Neuronal stem cell (in vitro differentiated cells): ENCODE results near the gene ELMO1. TPM values are rescaled to one million over a fixed set of nuclear protein-coding genes. Genes with fewer than 3 reads are reported as not detected.

Experiments
- DNase-seq: peaks from one replicate; pipeline ENCODE4 v3.0.0-alpha.2; 2013; ENCODE audit warnings: low spot score
- H2AFZ ChIP-seq: one replicate; pipeline ENCODE4 v1.6.1; 2013; ENCODE audit warnings: mild to moderate bottlenecking, low read length, inconsistent platforms
- H2AK5ac ChIP-seq: 2 replicates; pipeline ENCODE4 v1.6.1; 2013; ENCODE audit warnings: low read depth, mild to moderate bottlenecking, inconsistent platforms, low read length, moderate library complexity, mixed read lengths
- H2BK120ac ChIP-seq: 2 replicates; pipeline ENCODE4 v1.6.1; 2013; ENCODE audit warnings: low read depth, mild to moderate bottlenecking, inconsistent platforms, low read length, moderate library complexity, mixed read lengths
- H2BK12ac ChIP-seq: one replicate; pipeline ENCODE4 v1.6.1; 2013; ENCODE audit warnings: low read length, inconsistent platforms
- H2BK15ac ChIP-seq: 2 replicates; pipeline ENCODE4 v1.6.1; 2013; ENCODE audit warnings: mild to moderate bottlenecking, low read length, inconsistent platforms, mixed read lengths
- H2BK5ac ChIP-seq: one replicate; pipeline ENCODE4 v1.6.1; 2013; ENCODE audit warnings: inconsistent platforms, mild to moderate bottlenecking, low read length, moderate library complexity
- H3K14ac ChIP-seq: one replicate; pipeline ENCODE4 v1.6.1; 2013; ENCODE audit warnings: low read length, inconsistent platforms
- H3K18ac ChIP-seq: 2 replicates; pipeline ENCODE4 v1.6.1; 2013; ENCODE audit warnings: low read length, inconsistent platforms
- H3K23ac ChIP-seq: 2 replicates; pipeline ENCODE4 v1.6.1; 2013; ENCODE audit warnings: low read depth, mild to moderate bottlenecking, mixed read lengths, low read length, inconsistent platforms; ENCODE audit not compliant: poor library complexity
- H3K27ac ChIP-seq: replicated peaks from 3 replicates; pipeline ENCODE4 v1.5.1; 2013; ENCODE audit warnings: low read length, inconsistent platforms
- H3K27me3 ChIP-seq, 3 experiments: 2 replicates each; pipeline ENCODE4 v1.6.1; 2013; ENCODE audit warnings: low read length in 3 of 3, mild to moderate bottlenecking in 2 of 3, inconsistent platforms in 1 of 3, low read depth in 1 of 3, mixed read lengths in 1 of 3, moderate library complexity in 1 of 3; ENCODE audit not compliant: control insufficient read depth in 3 of 3, insufficient read depth in 3 of 3
- H3K36me3 ChIP-seq, 2 donors: replicated peaks in 1 of 2; 2 replicates each; pipeline ENCODE4 v1.6.1; 2013; ENCODE audit warnings: low read length in 2 of 2; ENCODE audit not compliant: control insufficient read depth in 2 of 2, insufficient read depth in 2 of 2
- H3K4ac ChIP-seq: 2 replicates; pipeline ENCODE4 v1.6.1; 2013; ENCODE audit warnings: inconsistent platforms, mild to moderate bottlenecking, low read length, moderate library complexity
- H3K4me1 ChIP-seq, 2 donors: 1 replicate in 1 of 2; 2 replicates in 1 of 2; pipeline ENCODE4 v1.6.1; 2013; ENCODE audit warnings: low read length in 2 of 2, low read depth in 1 of 2; ENCODE audit not compliant: control insufficient read depth in 2 of 2, insufficient read depth in 1 of 2
- H3K4me2 ChIP-seq: one replicate; pipeline ENCODE4 v1.6.1; 2013; ENCODE audit warnings: mild to moderate bottlenecking, low read length, inconsistent platforms; ENCODE audit not compliant: insufficient read depth, poor library complexity, severe bottlenecking
- H3K4me3 ChIP-seq, 2 donors: 2 replicates each; pipeline ENCODE4 v1.5.1; 2013; ENCODE audit warnings: low read length in 2 of 2, mild to moderate bottlenecking in 2 of 2, inconsistent platforms in 1 of 2, moderate library complexity in 1 of 2
- H3K79me1 ChIP-seq: one replicate; pipeline ENCODE4 v1.6.1; 2013; ENCODE audit warnings: low read depth, mild to moderate bottlenecking, inconsistent platforms, low read length, moderate library complexity
- H3K9ac ChIP-seq: one replicate; pipeline ENCODE4 v1.6.1; 2013; ENCODE audit warnings: mild to moderate bottlenecking, low read depth, low read length, inconsistent platforms; ENCODE audit not compliant: poor library complexity
- H3K9me3 ChIP-seq, 2 donors: replicated peaks in 1 of 2; 2 replicates each; pipeline versions ENCODE3 to v1.6.1; 2013; ENCODE audit warnings: low read length in 2 of 2, mild to moderate bottlenecking in 2 of 2, inconsistent platforms in 1 of 2, low read depth in 1 of 2, mixed read lengths in 1 of 2, moderate library complexity in 1 of 2; ENCODE audit not compliant: control insufficient read depth in 2 of 2, insufficient read depth in 1 of 2
- H4K8ac ChIP-seq: one replicate; pipeline ENCODE4 v1.6.1; 2013; ENCODE audit warnings: low read depth, mild to moderate bottlenecking, inconsistent platforms, low read length, moderate library complexity
- H4K91ac ChIP-seq: one replicate; pipeline ENCODE4 v1.6.1; 2013; ENCODE audit warnings: low read length, low read depth, mild to moderate bottlenecking, inconsistent platforms; ENCODE audit not compliant: poor library complexity
- WGBS, 2 donors: extraction: QIAGEN DNeasy Blood & Tissue Kit; methylation state at CpG; one replicate each; pipeline ENCODE4 v1.1.7; 2013; ENCODE audit warnings: missing lambda C conversion rate in 2 of 2, mixed read lengths in 1 of 2; ENCODE audit not compliant: insufficient read length in 2 of 2, insufficient replicate concordance in 1 of 2; ENCODE audit errors: extremely low coverage in 2 of 2; 5-methylcytosine and 5-hydroxymethylcytosine counted together
- small RNA-seq: library from polyadenylated mRNA; stranded (forward); fragments of <200 nt; extraction: miRNeasy Mini kit (QIAGEN cat#:217004); gene quantifications from one replicate; pipeline ENCODE3, GENCODE V24; 2013; ENCODE audit not compliant: insufficient read depth

The ELMO1 gene

DNA sequence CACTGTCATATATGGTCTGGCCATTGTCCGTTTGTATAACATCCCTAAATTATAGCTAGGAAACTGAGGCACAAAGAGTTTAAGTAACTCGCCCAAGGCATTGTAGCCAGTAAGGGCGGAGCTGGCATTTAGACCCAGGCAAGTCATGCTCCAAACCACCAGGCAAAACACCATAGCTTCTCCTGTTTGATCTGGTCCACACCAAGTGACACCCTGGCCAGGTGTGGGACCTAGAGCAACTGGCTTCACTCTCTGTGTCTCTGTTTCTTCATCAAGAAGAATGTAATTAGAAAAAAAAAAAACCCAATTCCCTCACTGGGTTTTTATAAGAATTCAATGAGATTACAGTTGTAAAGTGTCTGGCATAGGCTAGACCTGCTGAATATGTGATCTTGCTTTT lies 639.2 kb downstream of the ELMO1 start:
- WGBS, 2 donors: no CpG with 5 or more reads among the region's 3 CpGs
- H3K4me1 ChIP-seq: peaks cover 0 to 2% of the 10 kb centered on the region in 2 donors
- H3K27me3 ChIP-seq: no peaks in the 10 kb centered on the region

GRCh38 chr7:36809086-36809485 lies 639.6 kb downstream of the ELMO1 start:
- no peaks in the 10 kb centered on the region for H3K36me3 ChIP-seq
- H3K23ac ChIP-seq: no peak overlapping the region

More for the DNA sequence above, 639.2 kb downstream of the ELMO1 start:
- Histone ChIP-seq H3K4me2 (no peak overlapping the region), H3K4me3 (no peak overlapping the region), H3K9ac (no peak overlapping the region), H4K91ac (no peak overlapping the region), H2BK15ac (no peak overlapping the region), H3K18ac (no peak overlapping the region), H2BK5ac (no peak overlapping the region), H2BK120ac (no peak overlapping the region), H2AFZ (no peak overlapping the region), H3K9me3 (no peaks in the 10 kb centered on the region), H4K8ac (no peak overlapping the region), H2BK12ac (no peak overlapping the region), H3K27ac (no peak overlapping the region), H3K36me3 (no peaks in the 10 kb centered on the region), H3K79me1 (no peaks in the 10 kb centered on the region), H3K23ac (no peak overlapping the region), H3K4ac (no peak overlapping the region), H2AK5ac (no peak overlapping the region), H3K14ac (no peak overlapping the region)
- no peak for DNase-seq

DNA sequence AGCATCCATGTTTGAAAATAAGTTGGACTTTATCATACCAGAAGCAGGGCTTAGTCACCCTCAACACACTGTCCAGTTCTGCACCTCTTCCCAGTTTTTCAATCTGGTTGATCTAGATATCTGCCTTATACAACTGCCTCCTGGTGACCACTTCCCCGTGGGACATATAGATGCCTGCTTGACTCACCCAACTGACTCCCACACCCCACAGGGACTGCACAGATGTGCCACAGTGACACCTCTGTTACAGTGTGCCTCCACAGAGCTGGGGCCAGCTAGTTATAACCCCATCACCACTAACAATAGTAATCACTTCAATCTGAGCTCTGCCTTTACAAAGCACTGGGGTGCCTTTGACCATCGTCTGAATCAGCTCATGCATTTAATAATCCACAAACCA lies 641.8 kb downstream of the ELMO1 start:
- Histone ChIP-seq H3K4ac (no peak overlapping the region), H3K4me3 (no peak overlapping the region), H3K27me3 (no peaks in the 10 kb centered on the region), H2AK5ac (no peak overlapping the region), H3K23ac (no peak overlapping the region), H4K8ac (no peak overlapping the region), H3K27ac (no peak overlapping the region), H4K91ac (no peak overlapping the region), H3K14ac (no peak overlapping the region), H2BK5ac (no peak overlapping the region), H2BK15ac (no peak overlapping the region), H3K4me2 (no peak overlapping the region), H3K18ac (no peak overlapping the region), H2BK120ac (no peak overlapping the region), H3K79me1 (no peaks in the 10 kb centered on the region), H2AFZ (no peak overlapping the region), H3K4me1 (peaks cover 0 to 2% of the 10 kb centered on the region in 2 donors), H3K36me3 (no peaks in the 10 kb centered on the region), H3K9me3 (no peaks in the 10 kb centered on the region), H3K9ac (no peak overlapping the region), H2BK12ac (no peak overlapping the region)
- DNase-seq: no peak
- WGBS, 2 donors: no CpG with 5 or more reads among the region's 2 CpGs

More at GRCh38 chr7:36809086-36809485, 639.6 kb downstream of the ELMO1 start:
- H3K18ac ChIP-seq: no peak overlapping the region
- no peak overlapping the region for H3K27ac ChIP-seq
- DNase-seq: no peak
- no peak overlapping the region for H2BK120ac ChIP-seq
- no peak overlapping the region for H3K14ac ChIP-seq
- H2AFZ ChIP-seq: no peak overlapping the region
- peaks cover 0 to 2% of the 10 kb centered on the region in 2 donors for H3K4me1 ChIP-seq
- no peak overlapping the region for H3K4me3 ChIP-seq
- no CpG with 5 or more reads among the region's 3 CpGs for WGBS, 2 donors
- no peak overlapping the region for H2BK12ac ChIP-seq
- H3K79me1 ChIP-seq: no peaks in the 10 kb centered on the region
- H2BK5ac ChIP-seq: no peak overlapping the region
- no peak overlapping the region for H4K91ac ChIP-seq
- no peak overlapping the region for H3K4me2 ChIP-seq
- H3K9ac ChIP-seq: no peak overlapping the region
- H2BK15ac ChIP-seq: no peak overlapping the region
- H3K4ac ChIP-seq: no peak overlapping the region
- no peaks in the 10 kb centered on the region for H3K9me3 ChIP-seq
- no peak overlapping the region for H2AK5ac ChIP-seq
- H4K8ac ChIP-seq: no peak overlapping the region
- H3K27me3 ChIP-seq: no peaks in the 10 kb centered on the region

Small RNA genes lying within 50 kb of the gene (small RNA-seq; reads per million reads assigned to genes)
- not detected for gene MIR1200
- not detected for gene RF00019
- gene RF00432: not detected
- gene RNU6-565P: not detected
